Activated B cell treated with CpG ODN at 0.5 μM for 24 hours (primary cell): ENCODE results near the gene MEX3A. TPM values are rescaled to one million over a fixed set of nuclear protein-coding genes. Genes with fewer than 3 reads are reported as not detected.
"Not testable (repeated sequence)": the region's sequence is repeated elsewhere in the genome, so short reads cannot be mapped to it uniquely, and the experiment has no call there.

Experiments
- ATAC-seq: fragments of 200-7000 bp; cut with Tn5 transposase; one replicate; pipeline ENCODE4 v1.10.0; 2021; ENCODE audit warnings: low read depth, mild to moderate bottlenecking, moderate library complexity
- CTCF ChIA-PET: fragments of 350-600 bp; sonication (Branson Sonifier 250); formaldehyde crosslinking; loops from one replicate; lab custom pipeline; 2021; ENCODE audit warnings: antibody characterized with exemption; lab: Charles Lee
- POLR2A ChIA-PET: fragments of 350-600 bp; sonication (Branson Sonifier 250); formaldehyde crosslinking; loops from one replicate; lab custom pipeline; 2021; ENCODE audit warnings: antibody characterized with exemption; lab: Charles Lee
- DNase-seq: peaks from one replicate; pipeline ENCODE4 v3.0.0; 2022
- H3K27ac Mint-ChIP-seq: one replicate; pipeline ENCODE4 v1.8.0; 2020; ENCODE audit warnings: mixed read lengths
- H3K27me3 Mint-ChIP-seq: one replicate; pipeline ENCODE4 v1.8.0; 2021; ENCODE audit warnings: mixed read lengths
- H3K36me3 Mint-ChIP-seq: one replicate; pipeline ENCODE4 v1.8.0; 2021; ENCODE audit warnings: low read depth, mixed read lengths
- H3K4me1 Mint-ChIP-seq: one replicate; pipeline ENCODE4 v1.8.0; 2021; ENCODE audit warnings: mixed read lengths
- H3K4me3 Mint-ChIP-seq: one replicate; pipeline ENCODE4 v1.8.0; 2020; ENCODE audit warnings: mild to moderate bottlenecking, mixed read lengths
- H3K9me3 Mint-ChIP-seq: one replicate; pipeline ENCODE4 v1.8.0; 2020; ENCODE audit warnings: mixed read lengths
- intact Hi-C: fragments of 100-400 bp; cut with micrococcal nuclease; formaldehyde crosslinking; loops from one replicate; pipeline ENCODE4 v1.15.1; 2024
- total RNA-seq: library from RNA; stranded (reverse); gene quantifications from 2 replicates; pipeline ENCODE4 v1.2.3, GENCODE V29; 2022
- TF ChIP-seq, protein P1 (sequence below): fragments of 200-600 bp; IDR thresholded peaks from one replicate; pipeline ENCODE4 v1.8.0; 2022; ENCODE audit warnings: antibody characterized with exemption, mild to moderate bottlenecking

The MEX3A gene
- total RNA-seq, 1 donor from 2014 or later, result 0.47 TPM

DNA sequence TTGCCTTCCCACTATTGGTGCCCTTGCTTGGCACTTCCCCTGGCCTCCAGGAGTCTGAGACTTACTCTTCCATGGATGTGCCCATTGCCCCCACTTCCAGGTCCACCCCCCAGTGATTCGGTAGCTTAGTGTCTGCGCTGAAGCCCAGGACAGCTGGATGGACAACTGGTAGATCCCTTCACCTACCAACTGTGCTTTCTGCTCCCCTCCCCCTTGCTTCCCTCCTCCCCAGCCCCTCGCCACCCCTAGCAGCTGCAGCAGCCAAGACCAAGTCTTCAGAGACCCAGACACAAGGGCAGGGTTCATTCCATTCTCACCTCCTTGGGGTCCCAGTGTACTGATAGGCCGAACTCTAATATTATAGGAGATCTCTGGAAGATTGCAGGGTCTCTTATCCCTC is 39.2 kb upstream of the MEX3A start:
- no peak overlapping the region for H3K4me3 Mint-ChIP-seq
- DNase-seq (no peak), ATAC-seq (no peak)
- intact Hi-C loops, result no loop called here
- no peaks in the 10 kb centered on the region for H3K36me3 Mint-ChIP-seq
- H3K27ac Mint-ChIP-seq, result no peak overlapping the region
- H3K9me3 Mint-ChIP-seq, result no peaks in the 10 kb centered on the region
- peaks cover 33% of the 10 kb centered on the region for H3K4me1 Mint-ChIP-seq
- ChIA-PET CTCF (interaction anchor here (1.3 kb wide), 1 partner anchor 8 kb away, joined by 5 read pairs; no protein-coding TSS in a partner anchor), POLR2A (interaction anchor here (0.6 to 4.2 kb wide), 3 partner anchors 24 to 186 kb away, joined by 4 to 27 read pairs (median 6); no protein-coding TSS in a partner anchor)
- TF ChIP-seq, protein P1, sequence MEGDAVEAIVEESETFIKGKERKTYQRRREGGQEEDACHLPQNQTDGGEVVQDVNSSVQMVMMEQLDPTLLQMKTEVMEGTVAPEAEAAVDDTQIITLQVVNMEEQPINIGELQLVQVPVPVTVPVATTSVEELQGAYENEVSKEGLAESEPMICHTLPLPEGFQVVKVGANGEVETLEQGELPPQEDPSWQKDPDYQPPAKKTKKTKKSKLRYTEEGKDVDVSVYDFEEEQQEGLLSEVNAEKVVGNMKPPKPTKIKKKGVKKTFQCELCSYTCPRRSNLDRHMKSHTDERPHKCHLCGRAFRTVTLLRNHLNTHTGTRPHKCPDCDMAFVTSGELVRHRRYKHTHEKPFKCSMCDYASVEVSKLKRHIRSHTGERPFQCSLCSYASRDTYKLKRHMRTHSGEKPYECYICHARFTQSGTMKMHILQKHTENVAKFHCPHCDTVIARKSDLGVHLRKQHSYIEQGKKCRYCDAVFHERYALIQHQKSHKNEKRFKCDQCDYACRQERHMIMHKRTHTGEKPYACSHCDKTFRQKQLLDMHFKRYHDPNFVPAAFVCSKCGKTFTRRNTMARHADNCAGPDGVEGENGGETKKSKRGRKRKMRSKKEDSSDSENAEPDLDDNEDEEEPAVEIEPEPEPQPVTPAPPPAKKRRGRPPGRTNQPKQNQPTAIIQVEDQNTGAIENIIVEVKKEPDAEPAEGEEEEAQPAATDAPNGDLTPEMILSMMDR, result no peak
- peaks cover 6% of the 10 kb centered on the region for H3K27me3 Mint-ChIP-seq

DNA sequence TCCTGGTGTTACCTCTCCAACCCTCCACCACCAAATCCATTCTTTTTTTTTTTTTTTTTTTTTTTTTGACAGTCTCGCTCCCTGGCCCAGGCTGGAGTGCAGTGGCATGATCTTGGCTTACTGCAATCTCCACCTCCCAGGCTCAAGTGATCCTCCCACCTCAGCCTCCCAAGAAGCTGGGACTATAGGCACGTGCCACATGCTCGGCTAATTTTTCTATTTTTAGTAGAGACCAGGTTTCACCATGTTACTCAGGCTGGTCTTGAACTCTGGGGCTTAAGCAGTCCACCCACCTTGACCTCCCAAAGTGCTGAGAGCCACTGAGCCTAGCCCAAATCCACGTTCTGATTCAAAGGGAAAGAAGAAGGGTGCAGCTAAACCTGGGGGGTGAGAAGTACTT is 38.7 kb upstream of the MEX3A start:
- ChIA-PET POLR2A (interaction anchor here (0.7 to 4.2 kb wide), 3 partner anchors 16 to 186 kb away, joined by 6 to 27 read pairs (median 13); no protein-coding TSS in a partner anchor), CTCF (interaction anchor here (1.3 to 4.2 kb wide), 2 partner anchors 9 to 24 kb away, joined by 5 to 17 read pairs; no protein-coding TSS in a partner anchor)
- ATAC-seq, intact Hi-C loops, H3K9me3 Mint-ChIP-seq, H3K27me3 Mint-ChIP-seq, DNase-seq, H3K27ac Mint-ChIP-seq, H3K36me3 Mint-ChIP-seq, H3K4me3 Mint-ChIP-seq: not testable (repeated sequence)
- peaks cover 33% of the 10 kb centered on the region for H3K4me1 Mint-ChIP-seq

DNA sequence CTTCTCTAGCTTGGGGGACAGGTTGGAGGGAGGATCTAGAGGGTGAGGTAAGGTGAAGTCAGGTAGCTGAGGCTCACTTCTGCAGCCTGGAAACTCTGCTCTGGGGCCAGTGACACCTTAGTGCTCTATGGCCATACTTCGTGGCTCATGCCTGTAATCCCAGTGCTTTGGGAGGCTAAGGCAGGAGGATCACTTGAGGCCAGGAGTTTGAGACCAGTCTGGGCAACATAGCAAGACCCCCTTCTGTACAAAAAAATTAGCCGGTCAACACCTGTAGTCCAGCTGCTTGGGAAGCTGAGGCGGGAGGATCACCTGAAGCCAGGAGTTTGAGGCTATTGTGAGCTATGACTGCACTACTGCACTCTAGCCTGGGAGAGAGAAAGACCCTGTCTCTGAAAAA is 38.1 kb upstream of the MEX3A start:
- Mint-ChIP-seq H3K9me3 (no peaks in the 10 kb centered on the region), H3K27ac (peak overlapping the region; percentile 31), H3K4me1 (peaks cover 38% of the 10 kb centered on the region), H3K36me3 (peaks cover 2% of the 10 kb centered on the region), H3K27me3 (peaks cover 12% of the 10 kb centered on the region), H3K4me3 (no peak overlapping the region)
- intact Hi-C loops, result no loop called here
- DNase-seq (no peak), ATAC-seq (no peak)
- ChIA-PET CTCF (interaction anchor here (1.3 to 4.2 kb wide), 2 partner anchors 9 to 24 kb away, joined by 5 to 17 read pairs; no protein-coding TSS in a partner anchor), POLR2A (interaction anchor here (0.6 to 4.2 kb wide), 5 partner anchors 16 to 279 kb away, joined by 3 to 27 read pairs (median 6); no protein-coding TSS in a partner anchor)
- TF ChIP-seq, protein P1, result no peak

DNA sequence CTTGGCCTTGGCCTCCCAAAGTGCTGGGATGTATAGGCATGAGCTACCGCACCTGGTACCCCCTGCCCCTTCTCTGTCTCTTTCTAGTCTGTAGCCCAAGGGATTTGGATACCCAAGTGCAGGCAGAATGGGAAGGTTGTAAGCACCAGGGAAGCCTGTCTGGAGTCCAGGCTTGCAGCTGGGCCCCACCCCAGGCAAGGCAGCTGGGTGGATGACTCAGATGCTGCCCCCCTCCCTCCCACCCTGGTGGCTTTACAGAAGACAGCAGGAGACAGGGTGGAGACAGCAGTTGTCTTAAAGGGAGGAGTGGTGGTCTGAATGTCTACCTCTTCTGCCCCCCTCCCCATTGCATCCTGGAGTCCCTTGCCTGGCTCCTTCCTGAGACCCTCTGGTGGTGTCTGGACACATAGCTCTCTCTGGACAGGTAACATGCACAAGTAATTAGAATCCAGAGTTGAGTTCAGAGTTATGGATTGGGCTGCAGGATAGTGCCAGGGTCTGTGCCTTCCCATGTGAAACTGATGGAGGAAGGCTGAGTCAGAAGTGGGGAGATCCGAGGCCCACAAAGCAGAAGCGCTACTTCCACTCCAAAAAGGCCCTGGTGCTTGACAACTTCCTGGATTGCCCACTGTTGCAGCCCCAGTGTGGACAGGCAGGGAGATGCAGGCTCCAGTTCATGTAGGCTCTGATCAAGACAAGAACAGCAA is 37.4 kb upstream of the MEX3A start:
- no peak overlapping the region for H3K4me3 Mint-ChIP-seq
- H3K4me1 Mint-ChIP-seq, result peaks cover 38% of the 10 kb centered on the region
- intact Hi-C loops, result no loop called here
- ChIA-PET CTCF (interaction anchor here (4.2 kb wide), 1 partner anchor 23 kb away, joined by 17 read pairs; no protein-coding TSS in a partner anchor), POLR2A (interaction anchor here (0.6 to 1.4 kb wide), 4 partner anchors 17 to 278 kb away, joined by 3 to 6 read pairs (median 5); no protein-coding TSS in a partner anchor)
- TF ChIP-seq, protein P1, result no peak
- H3K9me3 Mint-ChIP-seq, result no peaks in the 10 kb centered on the region
- ATAC-seq (peak; percentile 53), DNase-seq (no peak)
- peak overlapping the region; percentile 31 for H3K27ac Mint-ChIP-seq
- H3K27me3 Mint-ChIP-seq, result peaks cover 16% of the 10 kb centered on the region
- peaks cover 3% of the 10 kb centered on the region for H3K36me3 Mint-ChIP-seq

DNA sequence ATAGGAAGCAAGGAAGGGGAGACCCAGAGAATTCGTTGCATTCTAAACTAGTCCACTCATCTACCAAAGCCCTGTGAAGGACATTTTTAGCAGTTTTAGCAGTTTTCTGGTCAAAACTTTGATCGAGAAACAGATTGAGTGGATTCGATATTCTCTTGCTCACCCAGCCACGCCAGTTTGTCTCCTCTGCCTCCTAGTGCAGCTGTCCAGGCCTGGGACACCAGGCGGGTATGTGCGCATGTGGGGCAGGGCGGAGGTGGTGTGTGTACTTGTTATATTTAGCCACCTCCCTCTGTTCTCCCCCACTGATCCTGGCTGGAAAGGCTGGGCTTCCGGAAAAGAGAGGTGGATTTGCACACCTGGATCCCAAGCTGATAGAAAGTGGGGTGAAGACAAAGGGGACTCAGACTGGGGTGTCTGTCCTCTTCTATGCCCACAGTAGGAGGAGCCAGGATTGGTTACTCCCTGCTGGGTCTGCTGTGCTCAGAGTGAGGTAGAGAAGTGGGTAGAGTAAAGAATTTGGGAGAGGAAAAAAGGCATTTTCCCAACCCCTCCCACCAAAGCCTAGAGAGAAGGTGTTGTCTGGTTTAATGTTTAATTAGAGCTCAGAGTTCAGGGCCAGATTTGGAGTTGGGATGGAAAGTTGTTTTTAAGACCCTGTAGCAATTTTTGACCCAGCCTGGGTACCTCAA is 36.1 kb upstream of the MEX3A start:
- no peak for DNase-seq
- Mint-ChIP-seq H3K4me3 (no peak overlapping the region), H3K27ac (no peak overlapping the region), H3K36me3 (peaks cover 4% of the 10 kb centered on the region), H3K27me3 (peaks cover 16% of the 10 kb centered on the region), H3K4me1 (peaks cover 39% of the 10 kb centered on the region), H3K9me3 (no peaks in the 10 kb centered on the region)
- TF ChIP-seq, protein P1, result no peak
- POLR2A ChIA-PET, result interaction anchor here (1.0 to 7.5 kb wide), 2 partner anchors 10 to 19 kb away, joined by 3 to 78 read pairs; no protein-coding TSS in a partner anchor
- ATAC-seq, result no peak
- intact Hi-C loops, result no loop called here
- CTCF ChIA-PET, result interaction anchor here (1.1 to 4.2 kb wide), 2 partner anchors 12 to 22 kb away, joined by 3 to 17 read pairs; no protein-coding TSS in a partner anchor
